HG03565 (cell line): ENCODE results near the gene KLF1.

Source experiments
- ATAC-seq: cut with Tn5 transposase; IDR thresholded peaks from one replicate; pipeline ENCODE4 v1.9.1; 2021; ENCODE audit warnings: mild to moderate bottlenecking, moderate library complexity; ENCODE audit not compliant: unreplicated experiment

The KLF1 gene

GRCh38 chr19:12838886-12839756 is 47.9 kb downstream of the KLF1 start:
- no peak for ATAC-seq

DNA sequence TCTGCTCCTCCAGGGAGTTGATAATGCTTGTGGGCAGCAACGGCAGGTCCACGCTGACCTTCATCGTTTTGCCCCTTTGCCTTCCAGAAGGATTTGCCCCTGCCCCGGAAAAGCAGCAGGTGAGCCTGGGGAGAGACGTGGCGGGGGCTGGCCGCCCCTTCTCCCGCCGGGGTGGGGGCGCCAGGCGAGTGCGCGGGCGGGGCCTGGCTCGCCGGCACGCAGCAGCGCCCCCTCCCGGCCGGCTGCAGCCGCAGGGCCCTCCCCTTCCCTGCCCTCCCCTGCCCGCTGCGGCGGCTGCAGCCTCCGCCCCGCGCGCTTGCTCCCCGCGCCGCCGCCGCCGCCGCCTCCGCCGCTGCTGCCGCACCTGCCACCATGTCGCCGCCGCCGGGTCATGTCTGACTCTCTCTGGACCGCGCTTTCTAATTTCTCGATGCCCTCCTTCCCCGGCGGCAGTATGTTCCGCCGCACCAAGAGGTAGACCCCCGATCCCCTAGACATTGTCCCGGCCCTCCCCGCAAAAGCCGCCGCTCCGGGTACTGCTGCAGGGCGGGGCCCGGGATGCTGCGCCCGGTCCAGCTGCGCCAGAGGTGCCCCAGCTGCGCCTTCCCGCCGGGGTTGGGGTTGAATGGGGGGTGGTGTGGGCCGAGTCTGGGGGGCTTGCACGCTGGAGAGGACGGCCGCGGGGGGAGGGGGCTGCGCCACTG is 48.7 kb downstream of the KLF1 start, which contains the start of gene MAST1:
Gene MAST1 (plus strand): TSS at position 334 of the 704 bp plus-strand sequence. CDS start 58 bp downstream, at position 392.
- no peak for ATAC-seq

DNA sequence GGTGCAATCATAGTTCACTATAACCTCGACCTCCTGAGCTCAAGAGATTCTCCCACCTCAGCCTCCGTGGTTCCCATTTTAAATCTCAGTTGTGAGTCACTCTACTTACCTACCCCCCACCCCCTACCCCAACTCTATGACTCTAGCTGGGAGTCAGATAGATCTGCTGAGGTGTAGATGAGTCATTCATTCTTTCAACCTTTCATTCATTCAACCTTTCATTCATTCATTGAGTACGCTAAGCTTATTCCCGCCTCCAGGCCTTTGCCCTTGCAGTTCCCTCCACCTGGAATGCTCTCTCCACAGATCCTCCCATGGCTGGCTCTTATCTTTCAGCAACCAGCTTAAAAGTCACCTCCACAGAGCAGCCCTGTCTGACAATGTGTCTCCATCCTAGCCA is 49.8 kb downstream of the KLF1 start:
- no peak for ATAC-seq

- no peak for ATAC-seq
Measured at GRCh38 chr19:12836529-12836863, 50.5 kb downstream of the KLF1 start.

- ATAC-seq: no peak
Measured at GRCh38 chr19:12834976-12835757, 51.8 kb downstream of the KLF1 start.

GRCh38 chr19:12834566-12834943 is 52.4 kb downstream of the KLF1 start, which contains the start of gene RTBDN:
RTBDN (minus strand) TSS chr19:12834579; CDS start chr19:12829979, 4,600 bp downstream.
- no peak for ATAC-seq
